Mucosa of descending colon (tissue), 3 donors: ENCODE measurements around the gene TSPYL6. TPM values are rescaled to one million over a fixed set of nuclear protein-coding genes. Genes with fewer than 3 reads are reported as not detected.
"Not testable (repeated sequence)": the region's sequence is repeated elsewhere in the genome, so short reads cannot be mapped to it uniquely, and the experiment has no call there.

Experiments used
- ATAC-seq: fragments of 200-7000 bp; cut with Tn5 transposase; one replicate; pipeline ENCODE4 v1.9.1; 2020; ENCODE audit warnings: mild to moderate bottlenecking, moderate library complexity
- DNase-seq, 3 donors: peaks; one replicate each; pipeline ENCODE4 v3.0.0-alpha.2; 2020
- H3K36me3 ChIP-seq: fragments of 200-600 bp; one replicate; pipeline ENCODE4 v1.8.0; 2021; ENCODE audit warnings: low read depth, mild to moderate bottlenecking
- H3K4me1 ChIP-seq: fragments of 200-600 bp; one replicate; pipeline ENCODE4 v1.8.0; 2021; ENCODE audit warnings: low read depth, mild to moderate bottlenecking
- H3K4me3 ChIP-seq: fragments of 200-600 bp; one replicate; pipeline ENCODE4 v1.8.0; 2021; ENCODE audit warnings: mild to moderate bottlenecking
- H3K9me3 ChIP-seq: fragments of 200-600 bp; one replicate; pipeline ENCODE4 v1.8.0; 2021; ENCODE audit warnings: mild to moderate bottlenecking
- CTCF ChIP-seq: fragments of 200-600 bp; IDR thresholded peaks from one replicate; pipeline ENCODE4 v1.8.0; 2022; ENCODE audit warnings: antibody characterized with exemption, mild to moderate bottlenecking
- intact Hi-C, 2 donors: fragments of 100-400 bp; cut with DNase I in 1 of 2; cut with micrococcal nuclease in 1 of 2; formaldehyde crosslinking; loops; one replicate each; pipeline versions ENCODE4 v1.11.0 to v1.11.1; 2022; cut with DNase I, micrococcal nuclease
- long read RNA-seq, 2 donors: library from polyadenylated mRNA; unstranded; transcript quantifications; one replicate each; pipeline ENCODE4 v2.0.0, GENCODE V29; 2019 to 2021
- total RNA-seq, 3 donors: library from RNA; stranded (reverse); fragmentation: NEBNext Ultra II Directional in 2 of 3; extraction: Animal tissue kit (Norgen Biotek cat#: 25700) in 2 of 3; gene quantifications; one replicate each; pipeline versions ENCODE4 v1.2.1 to v1.2.4, GENCODE V29; 2021 to 2023
- donor health status: DM: no; HTN: no; CAD: no; lungs with moderate emphysema.
- donor health status: DM: no; HTN: no; CAD: no.
- donor health status: DM: no; HTN: yes; CAD: no.

Gene TSPYL6
- total RNA-seq: not detected
- long read RNA-seq, donor 1: 0 reads
- long read RNA-seq, donor 2: 0 reads

- Histone ChIP-seq H3K9me3 (no peaks in the 10 kb centered on the region), H3K4me3 (no peak within 1 kb of the TSS), H3K36me3 (no peaks in the 10 kb centered on the region), H3K4me1 (no peaks in the 10 kb centered on the region)
- ATAC-seq (no peak), DNase-seq (no peak)
- intact Hi-C loops: no loop called here
- TF ChIP-seq CTCF: no peak
These were observed at the start of gene TSPYL6 for GRCh38 chr2:54256091-54256694. Gene TSPYL6 (minus strand): TSS chr2:54256229. CDS start chr2:54256151, 78 bp downstream.

- intact Hi-C loops: no loop called here
- Histone ChIP-seq H3K4me3 (no peak overlapping the region), H3K9me3 (no peaks in the 10 kb centered on the region), H3K4me1 (no peaks in the 10 kb centered on the region), H3K36me3 (no peaks in the 10 kb centered on the region)
- TF ChIP-seq CTCF: no peak
- DNase-seq (no peak), ATAC-seq (no peak)
These were observed 47.6 kb upstream of the TSPYL6 start for GRCh38 chr2:54303631-54304030.

GRCh38 chr2:54298514-54298913, 42.5 kb upstream of the TSPYL6 start:
- Histone ChIP-seq H3K36me3 (no peaks in the 10 kb centered on the region), H3K4me3 (no peak overlapping the region), H3K9me3 (no peaks in the 10 kb centered on the region), H3K4me1 (no peaks in the 10 kb centered on the region)
- DNase-seq: no peak
- intact Hi-C loops: no loop called here
- TF ChIP-seq CTCF: no peak
- ATAC-seq: no peak

GRCh38 chr2:54295911-54296310, 39.9 kb upstream of the TSPYL6 start:
- Histone ChIP-seq H3K36me3 (no peaks in the 10 kb centered on the region), H3K4me3 (no peak overlapping the region), H3K9me3 (no peaks in the 10 kb centered on the region), H3K4me1 (no peaks in the 10 kb centered on the region)
- no peak for ATAC-seq
- intact Hi-C loops: no loop called here
- no peak for DNase-seq
- TF ChIP-seq CTCF: no peak

GRCh38 chr2:54294665-54295064, 38.6 kb upstream of the TSPYL6 start:
- intact Hi-C loops, DNase-seq, ATAC-seq, H3K36me3 ChIP-seq, H3K4me3 ChIP-seq, H3K4me1 ChIP-seq, H3K9me3 ChIP-seq: not testable (repeated sequence)

GRCh38 chr2:54290356-54291025, 34.5 kb upstream of the TSPYL6 start:
- TF ChIP-seq CTCF: no peak
- no peaks in the 10 kb centered on the region for H3K9me3 ChIP-seq
- ATAC-seq (no peak), DNase-seq (no peak)
- no peaks in the 10 kb centered on the region for H3K36me3 ChIP-seq
- intact Hi-C loops: no loop called here
- no peaks in the 10 kb centered on the region for H3K4me1 ChIP-seq
- no peak overlapping the region for H3K4me3 ChIP-seq
